OCI-LY7 (cell line): ENCODE measurements around the gene DBNDD1.

ENCODE experiments used
- CTCF ChIP-seq: fragments of 200-600 bp; sonication (generic); conservative IDR thresholded peaks from 2 replicates; pipeline ENCODE4 v1.5.1; 2014; ENCODE audit warnings: mild to moderate bottlenecking, antibody characterized with exemption, low read length, moderate library complexity, mixed read lengths
- EZH2phosphoT487 ChIP-seq: fragments of 200-600 bp; sonication (generic); IDR thresholded peaks from 2 replicates; pipeline ENCODE4 v1.6.1; 2018; ENCODE audit warnings: low read depth, borderline replicate concordance, mild to moderate bottlenecking, mixed run types, antibody characterized with exemption, low read length, moderate library complexity, mixed read lengths

- TF ChIP-seq CTCF (no peak), EZH2phosphoT487 (no peak)
Measured at GRCh38 chr16:90015586-90016338, 3.5 kb downstream of the DBNDD1 start.
